GM23338 (cell line): Measurements from ENCODE around the gene PKHD1. TPM values are rescaled to one million over a fixed set of nuclear protein-coding genes. Genes with fewer than 3 reads are reported as not detected.

Source experiments
- ATAC-seq: fragments of 200-7000 bp; cut with Tn5 transposase; 3 replicates; pipeline ENCODE4 v1.9.1; 2020
- DNase-seq: peaks from one replicate; pipeline ENCODE4 v3.0.0-alpha.2; 2015; ENCODE audit warnings: low spot score
- H2AFZ ChIP-seq: fragments of 200-600 bp; sonication (generic); 2 replicates; pipeline ENCODE4 v1.8.0; 2016; ENCODE audit warnings: antibody characterized with exemption, mild to moderate bottlenecking, moderate library complexity
- H3F3A ChIP-seq: fragments of 200-600 bp; sonication (generic); replicated peaks from 2 replicates; pipeline ENCODE4 v1.8.0; 2017; ENCODE audit warnings: antibody characterized with exemption, mixed run types, low read depth
- H3K27ac ChIP-seq: fragments of 200-600 bp; sonication (generic); 2 replicates; pipeline ENCODE4 v1.6.1; 2016; ENCODE audit warnings: low read depth
- H3K27me3 ChIP-seq: fragments of 200-600 bp; sonication (generic); 2 replicates; pipeline ENCODE4 v1.8.0; 2016; ENCODE audit warnings: mild to moderate bottlenecking, mixed run types, moderate library complexity; ENCODE audit not compliant: insufficient read depth
- H3K36me3 ChIP-seq: fragments of 200-600 bp; sonication (generic); 2 replicates; pipeline ENCODE4 v1.8.0; 2016; ENCODE audit warnings: mild to moderate bottlenecking; ENCODE audit not compliant: insufficient read depth
- H3K4me1 ChIP-seq: fragments of 200-600 bp; sonication (generic); 2 replicates; pipeline ENCODE4 v1.8.0; 2016; ENCODE audit warnings: mild to moderate bottlenecking, moderate library complexity; ENCODE audit not compliant: insufficient read depth
- H3K4me2 ChIP-seq: fragments of 200-600 bp; sonication (generic); 2 replicates; pipeline ENCODE4 v1.7.1; 2017; ENCODE audit warnings: mixed run types
- H3K4me3 ChIP-seq: fragments of 200-600 bp; sonication (generic); 2 replicates; pipeline ENCODE4 v1.6.1; 2016; ENCODE audit warnings: mixed run types
- H3K79me2 ChIP-seq: fragments of 200-600 bp; sonication (generic); replicated peaks from 2 replicates; pipeline ENCODE4 v1.8.0; 2017; ENCODE audit warnings: mild to moderate bottlenecking; ENCODE audit not compliant: insufficient read depth
- H3K9me2 ChIP-seq: fragments of 200-600 bp; sonication (generic); 2 replicates; pipeline ENCODE4 v1.8.0; 2017; ENCODE audit not compliant: insufficient read depth
- H4K20me1 ChIP-seq: fragments of 200-600 bp; sonication (generic); replicated peaks from 2 replicates; pipeline ENCODE4 v1.8.0; 2017; ENCODE audit warnings: mild to moderate bottlenecking; ENCODE audit not compliant: insufficient read depth
- H3K27ac Mint-ChIP-seq: 2 replicates; pipeline ENCODE4 v1.8.0; 2020; ENCODE audit warnings: inconsistent platforms, mild to moderate bottlenecking, moderate library complexity, mixed read lengths
- H3K27me3 Mint-ChIP-seq: 3 replicates; pipeline ENCODE4 v1.8.0; 2022; ENCODE audit warnings: low read depth, mild to moderate bottlenecking, moderate library complexity, mixed read lengths, inconsistent platforms; ENCODE audit not compliant: insufficient read depth, poor library complexity
- H3K36me3 Mint-ChIP-seq: 3 replicates; pipeline ENCODE4 v1.8.0; 2021; ENCODE audit warnings: low read depth, mild to moderate bottlenecking, inconsistent platforms, moderate library complexity, mixed read lengths
- H3K4me1 Mint-ChIP-seq: 3 replicates; pipeline ENCODE4 v1.8.0; 2020; ENCODE audit warnings: mild to moderate bottlenecking, inconsistent platforms, mixed read lengths
- H3K4me3 Mint-ChIP-seq: 3 replicates; pipeline ENCODE4 v1.8.0; 2021; ENCODE audit warnings: moderate library complexity, mild to moderate bottlenecking, inconsistent platforms, mixed read lengths
- H3K9me3 Mint-ChIP-seq: 3 replicates; pipeline ENCODE4 v1.8.0; 2020; ENCODE audit warnings: moderate library complexity, mild to moderate bottlenecking, inconsistent platforms, mixed read lengths
- CREB1 ChIP-seq: fragments of 250-450 bp; sonication (Bioruptor Pico); IDR thresholded peaks from 2 replicates; pipeline ENCODE4 v1.5.0; 2020; ENCODE audit warnings: low read depth, mild to moderate bottlenecking, moderate library complexity
- CTCF ChIP-seq, 2 experiments: fragments of 200-600 bp in 1 of 2; sonication (generic) in 1 of 2; conservative IDR thresholded peaks; 2 replicates each; pipeline versions ENCODE4 v1.5.1 to v1.6.1; 2016 to 2017; ENCODE audit warnings: antibody characterized with exemption in 2 of 2, low read depth in 2 of 2, mild to moderate bottlenecking in 2 of 2, moderate library complexity in 1 of 2
- EZH2 ChIP-seq: fragments of 200-600 bp; sonication (generic); IDR thresholded peaks from one replicate; pipeline ENCODE4 v1.8.0; 2017; ENCODE audit warnings: antibody characterized with exemption, mild to moderate bottlenecking, low read depth; ENCODE audit not compliant: unreplicated experiment
- EZH2phosphoT487 ChIP-seq: fragments of 200-600 bp; sonication (generic); IDR thresholded peaks from one replicate; pipeline ENCODE4 v1.8.1; 2018; ENCODE audit warnings: antibody characterized with exemption; ENCODE audit not compliant: unreplicated experiment
- JUNB ChIP-seq: IDR thresholded peaks from one replicate; pipeline ENCODE4 v1.6.1; 2016; ENCODE audit warnings: antibody characterized with exemption; ENCODE audit not compliant: unreplicated experiment
- NANOG ChIP-seq: IDR thresholded peaks from 2 replicates; pipeline ENCODE4 v1.6.1; 2016; ENCODE audit warnings: antibody characterized with exemption, borderline replicate concordance
- POLR2AphosphoS5 ChIP-seq: IDR thresholded peaks from 2 replicates; pipeline ENCODE4 v1.6.1; 2016; ENCODE audit warnings: antibody characterized with exemption, low read depth
- REST ChIP-seq: IDR thresholded peaks from one replicate; pipeline ENCODE4 v1.6.1; 2018; ENCODE audit warnings: antibody characterized with exemption; ENCODE audit not compliant: unreplicated experiment
- STAT1 ChIP-seq: IDR thresholded peaks from one replicate; pipeline ENCODE4 v1.6.1; 2016; ENCODE audit warnings: antibody characterized with exemption; ENCODE audit not compliant: unreplicated experiment
- ZNF114 ChIP-seq: fragments of 250-450 bp; sonication (Bioruptor Pico); IDR thresholded peaks from 2 replicates; pipeline ENCODE4 v1.5.0; 2020; ENCODE audit warnings: mild to moderate bottlenecking, moderate library complexity
- ZNF331 ChIP-seq: fragments of 250-450 bp; sonication (Bioruptor Pico); IDR thresholded peaks from 2 replicates; pipeline ENCODE4 v1.5.0; 2020; ENCODE audit warnings: low read depth, mild to moderate bottlenecking, moderate library complexity
- polyA plus RNA-seq: library from polyadenylated mRNA; unstranded; fragments of >200 nt; fragmentation: Nextera tagmentation; extraction: Ambion mirVana; gene quantifications from 2 replicates; pipeline ENCODE4 v1.2.1, GENCODE V29; 2016
- total RNA-seq: library from RNA; depleted of rRNA; stranded (reverse); fragments of >200 nt; shearing (Covaris generic); gene quantifications from 2 replicates; pipeline ENCODE4 v1.2.3, GENCODE V29; 2014
- TF ChIP-seq, protein P1 (sequence below): fragments of 250-450 bp; sonication (Bioruptor Pico); IDR thresholded peaks from 2 replicates; pipeline ENCODE4 v1.5.0; 2020; ENCODE audit warnings: mild to moderate bottlenecking, moderate library complexity
- TF ChIP-seq, protein P2 (sequence below): IDR thresholded peaks from 2 replicates; pipeline ENCODE4 v1.6.1; 2016; ENCODE audit warnings: antibody characterized with exemption

Gene PKHD1
- total and polyA plus RNA-seq, 2 experiments from 2014 or later: 0.03 to 0.07 TPM

GRCh38 chr6:51954681-51955080 lies 132.7 kb downstream of the PKHD1 start:
- Histone ChIP-seq H3K36me3 (no peaks in the 10 kb centered on the region), H3K27ac (no peak overlapping the region), H3K4me3 (no peak overlapping the region), H3F3A (no peaks in the 10 kb centered on the region), H2AFZ (no peak overlapping the region), H3K27me3 (no peaks in the 10 kb centered on the region), H3K79me2 (no peaks in the 10 kb centered on the region), H3K4me1 (no peaks in the 10 kb centered on the region), H3K4me2 (no peak overlapping the region), H3K9me2 (no peaks in the 10 kb centered on the region), H4K20me1 (no peaks in the 10 kb centered on the region)
- no peaks in the 10 kb centered on the region for H3K4me1 Mint-ChIP-seq
- H3K36me3 Mint-ChIP-seq: no peaks in the 10 kb centered on the region
- H3K27ac Mint-ChIP-seq: no peak overlapping the region
- no peak overlapping the region for H3K4me3 Mint-ChIP-seq
- DNase-seq (no peak), ATAC-seq (no peak)
- no peaks in the 10 kb centered on the region for H3K27me3 Mint-ChIP-seq
- no peaks in the 10 kb centered on the region for H3K9me3 Mint-ChIP-seq
- TF ChIP-seq, protein P1, sequence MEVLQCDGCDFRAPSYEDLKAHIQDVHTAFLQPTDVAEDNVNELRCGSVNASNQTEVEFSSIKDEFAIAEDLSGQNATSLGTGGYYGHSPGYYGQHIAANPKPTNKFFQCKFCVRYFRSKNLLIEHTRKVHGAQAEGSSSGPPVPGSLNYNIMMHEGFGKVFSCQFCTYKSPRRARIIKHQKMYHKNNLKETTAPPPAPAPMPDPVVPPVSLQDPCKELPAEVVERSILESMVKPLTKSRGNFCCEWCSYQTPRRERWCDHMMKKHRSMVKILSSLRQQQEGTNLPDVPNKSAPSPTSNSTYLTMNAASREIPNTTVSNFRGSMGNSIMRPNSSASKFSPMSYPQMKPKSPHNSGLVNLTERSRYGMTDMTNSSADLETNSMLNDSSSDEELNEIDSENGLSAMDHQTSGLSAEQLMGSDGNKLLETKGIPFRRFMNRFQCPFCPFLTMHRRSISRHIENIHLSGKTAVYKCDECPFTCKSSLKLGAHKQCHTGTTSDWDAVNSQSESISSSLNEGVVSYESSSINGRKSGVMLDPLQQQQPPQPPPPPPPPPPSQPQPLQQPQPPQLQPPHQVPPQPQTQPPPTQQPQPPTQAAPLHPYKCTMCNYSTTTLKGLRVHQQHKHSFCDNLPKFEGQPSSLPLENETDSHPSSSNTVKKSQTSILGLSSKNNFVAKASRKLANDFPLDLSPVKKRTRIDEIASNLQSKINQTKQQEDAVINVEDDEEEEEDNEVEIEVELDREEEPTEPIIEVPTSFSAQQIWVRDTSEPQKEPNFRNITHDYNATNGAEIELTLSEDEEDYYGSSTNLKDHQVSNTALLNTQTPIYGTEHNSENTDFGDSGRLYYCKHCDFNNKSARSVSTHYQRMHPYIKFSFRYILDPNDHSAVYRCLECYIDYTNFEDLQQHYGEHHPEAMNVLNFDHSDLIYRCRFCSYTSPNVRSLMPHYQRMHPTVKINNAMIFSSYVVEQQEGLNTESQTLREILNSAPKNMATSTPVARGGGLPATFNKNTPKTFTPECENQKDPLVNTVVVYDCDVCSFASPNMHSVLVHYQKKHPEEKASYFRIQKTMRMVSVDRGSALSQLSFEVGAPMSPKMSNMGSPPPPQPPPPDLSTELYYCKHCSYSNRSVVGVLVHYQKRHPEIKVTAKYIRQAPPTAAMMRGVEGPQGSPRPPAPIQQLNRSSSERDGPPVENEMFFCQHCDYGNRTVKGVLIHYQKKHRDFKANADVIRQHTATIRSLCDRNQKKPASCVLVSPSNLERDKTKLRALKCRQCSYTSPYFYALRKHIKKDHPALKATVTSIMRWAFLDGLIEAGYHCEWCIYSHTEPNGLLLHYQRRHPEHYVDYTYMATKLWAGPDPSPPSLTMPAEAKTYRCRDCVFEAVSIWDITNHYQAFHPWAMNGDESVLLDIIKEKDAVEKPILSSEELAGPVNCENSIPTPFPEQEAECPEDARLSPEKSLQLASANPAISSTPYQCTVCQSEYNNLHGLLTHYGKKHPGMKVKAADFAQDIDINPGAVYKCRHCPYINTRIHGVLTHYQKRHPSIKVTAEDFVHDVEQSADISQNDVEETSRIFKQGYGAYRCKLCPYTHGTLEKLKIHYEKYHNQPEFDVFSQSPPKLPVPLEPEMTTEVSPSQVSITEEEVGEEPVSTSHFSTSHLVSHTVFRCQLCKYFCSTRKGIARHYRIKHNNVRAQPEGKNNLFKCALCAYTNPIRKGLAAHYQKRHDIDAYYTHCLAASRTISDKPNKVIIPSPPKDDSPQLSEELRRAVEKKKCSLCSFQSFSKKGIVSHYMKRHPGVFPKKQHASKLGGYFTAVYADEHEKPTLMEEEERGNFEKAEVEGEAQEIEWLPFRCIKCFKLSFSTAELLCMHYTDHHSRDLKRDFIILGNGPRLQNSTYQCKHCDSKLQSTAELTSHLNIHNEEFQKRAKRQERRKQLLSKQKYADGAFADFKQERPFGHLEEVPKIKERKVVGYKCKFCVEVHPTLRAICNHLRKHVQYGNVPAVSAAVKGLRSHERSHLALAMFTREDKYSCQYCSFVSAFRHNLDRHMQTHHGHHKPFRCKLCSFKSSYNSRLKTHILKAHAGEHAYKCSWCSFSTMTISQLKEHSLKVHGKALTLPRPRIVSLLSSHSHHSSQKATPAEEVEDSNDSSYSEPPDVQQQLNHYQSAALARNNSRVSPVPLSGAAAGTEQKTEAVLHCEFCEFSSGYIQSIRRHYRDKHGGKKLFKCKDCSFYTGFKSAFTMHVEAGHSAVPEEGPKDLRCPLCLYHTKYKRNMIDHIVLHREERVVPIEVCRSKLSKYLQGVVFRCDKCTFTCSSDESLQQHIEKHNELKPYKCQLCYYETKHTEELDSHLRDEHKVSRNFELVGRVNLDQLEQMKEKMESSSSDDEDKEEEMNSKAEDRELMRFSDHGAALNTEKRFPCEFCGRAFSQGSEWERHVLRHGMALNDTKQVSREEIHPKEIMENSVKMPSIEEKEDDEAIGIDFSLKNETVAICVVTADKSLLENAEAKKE (CRISPR knock-in tag): no peak
- no peak for TF ChIP-seq ZNF114 (CRISPR knock-in tag)
- TF ChIP-seq NANOG: no peak
- no peak for TF ChIP-seq JUNB
- TF ChIP-seq CREB1 (CRISPR knock-in tag): no peak
- TF ChIP-seq CTCF (conservative IDR thresholded peaks at IDR 0.05; ENCODE audit: low read depth in 2 of 2): no peak
- TF ChIP-seq EZH2: no peak
- TF ChIP-seq, protein P2, sequence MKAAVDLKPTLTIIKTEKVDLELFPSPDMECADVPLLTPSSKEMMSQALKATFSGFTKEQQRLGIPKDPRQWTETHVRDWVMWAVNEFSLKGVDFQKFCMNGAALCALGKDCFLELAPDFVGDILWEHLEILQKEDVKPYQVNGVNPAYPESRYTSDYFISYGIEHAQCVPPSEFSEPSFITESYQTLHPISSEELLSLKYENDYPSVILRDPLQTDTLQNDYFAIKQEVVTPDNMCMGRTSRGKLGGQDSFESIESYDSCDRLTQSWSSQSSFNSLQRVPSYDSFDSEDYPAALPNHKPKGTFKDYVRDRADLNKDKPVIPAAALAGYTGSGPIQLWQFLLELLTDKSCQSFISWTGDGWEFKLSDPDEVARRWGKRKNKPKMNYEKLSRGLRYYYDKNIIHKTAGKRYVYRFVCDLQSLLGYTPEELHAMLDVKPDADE: no peak
- no peak for TF ChIP-seq EZH2phosphoT487
- no peak for TF ChIP-seq POLR2AphosphoS5
- TF ChIP-seq REST: no peak
- TF ChIP-seq ZNF331: no peak
- TF ChIP-seq STAT1: no peak
